Dermis microvascular lymphatic vessel endothelial cell (primary cell): ENCODE measurements around the gene UTP14C. TPM values are rescaled to one million over a fixed set of nuclear protein-coding genes. Genes with fewer than 3 reads are reported as not detected.
"Not testable (repeated sequence)": the region's sequence is repeated elsewhere in the genome, so short reads cannot be mapped to it uniquely, and the experiment has no call there.

Experiments used
- DNase-seq, 2 donors: peaks; one replicate each; pipeline versions ENCODE4 v3.0.0 to v3.0.0-alpha.2; 2010; ENCODE audit warnings: low read depth in 2 of 2
- total RNA-seq: library from RNA; depleted of rRNA; stranded (reverse); fragments of >200 nt; gene quantifications from 2 replicates; pipeline ENCODE4 v1.2.1, GENCODE V29; 2014

The UTP14C gene
- total RNA-seq, 1 donor from 2014 or later = 7.6 TPM

- DNase-seq = no peak
Measured at GRCh38 chr13:52003541-52003940, 20.9 kb upstream of the UTP14C start.

GRCh38 chr13:52004511-52005170 lies 19.9 kb upstream of the UTP14C start:
- DNase-seq = no peak

- no peak for DNase-seq
Measured at GRCh38 chr13:52005841-52006522, 18.5 kb upstream of the UTP14C start.

- DNase-seq = no peak
Measured at GRCh38 chr13:52006523-52007245, 17.8 kb upstream of the UTP14C start.

- no peak for DNase-seq
Measured at GRCh38 chr13:52009946-52010345, 14.5 kb upstream of the UTP14C start.

- peak in 1 of 2 donors; percentile 11 for DNase-seq
Measured at GRCh38 chr13:52010890-52011631, 13.4 kb upstream of the UTP14C start, which contains the start of gene ATP7B. Gene ATP7B, minus strand, starts transcription at chr13:52011450. Its CDS starts 113 bp downstream, at chr13:52011337.

- DNase-seq = peak; percentile 96 to 99
Measured at GRCh38 chr13:52011632-52012511, 12.6 kb upstream of the UTP14C start, which contains the start of gene ALG11. Gene ALG11, plus strand, starts transcription at chr13:52012398. Its CDS starts 21 bp downstream, at chr13:52012419.

GRCh38 chr13:52012512-52012836 lies 12.0 kb upstream of the UTP14C start:
- DNase-seq = no peak

- DNase-seq = no peak
Measured at GRCh38 chr13:52016296-52016695, 8.2 kb upstream of the UTP14C start.

GRCh38 chr13:52020191-52020590 lies 4.3 kb upstream of the UTP14C start:
- DNase-seq = no peak

- DNase-seq = no peak
Measured at GRCh38 chr13:52022356-52022755, 2.1 kb upstream of the UTP14C start.

GRCh38 chr13:52025475-52026245 lies 1.2 kb downstream of the UTP14C start:
- DNase-seq = no peak

- DNase-seq = no peak
Measured at GRCh38 chr13:52026246-52026626, 1.7 kb downstream of the UTP14C start.

- DNase-seq = no peak
Measured at GRCh38 chr13:52027832-52028231, 3.3 kb downstream of the UTP14C start.

GRCh38 chr13:52029569-52029968 lies 5.1 kb downstream of the UTP14C start:
- no peak for DNase-seq

- DNase-seq = not testable (repeated sequence)
Measured at GRCh38 chr13:52030401-52030800, 5.9 kb downstream of the UTP14C start.

- DNase-seq = no peak
Measured at GRCh38 chr13:52033039-52033438, 8.5 kb downstream of the UTP14C start.

GRCh38 chr13:52034616-52035226 lies 10.2 kb downstream of the UTP14C start:
- DNase-seq = no peak

- DNase-seq = no peak
Measured at GRCh38 chr13:52036037-52036436, 11.5 kb downstream of the UTP14C start.

- no peak for DNase-seq
Measured at GRCh38 chr13:52043675-52044074, 19.2 kb downstream of the UTP14C start.
